HEK293 (cell line): Measurements from ENCODE around the gene VPS36.

ENCODE experiments used
- CTCF ChIA-PET: fragments of 350-600 bp; formaldehyde crosslinking; extraction: SDS; loops from one replicate; lab custom pipeline; 2021; ENCODE audit warnings: antibody characterized with exemption; lab: Yijun Ruan, JAX
- POLR2A ChIA-PET: fragments of 300-600 bp; formaldehyde crosslinking; extraction: SDS; loops from one replicate; lab custom pipeline; 2020; ENCODE audit warnings: antibody characterized with exemption, inconsistent platforms; lab: Yijun Ruan, JAX
- H3K27ac ChIP-seq: fragments of 200-500 bp; sonication (Bioruptor generic); 2 replicates; pipeline ENCODE4 v1.5.1; 2014; ENCODE audit warnings: low read depth, low read length, control low read depth, inconsistent platforms; ENCODE audit errors: extremely low read depth
- H3K36me3 ChIP-seq, 2 experiments: fragments of 200-500 bp in 1 of 2; sonication (Bioruptor generic) in 1 of 2; 1 replicate in 1 of 2; 2 replicates in 1 of 2; pipeline ENCODE4 v1.5.1; 2014 to 2017; ENCODE audit warnings: inconsistent platforms in 2 of 2, low read length in 2 of 2; ENCODE audit not compliant: control insufficient read depth in 2 of 2, insufficient read depth in 1 of 2
- H3K4me1 ChIP-seq: fragments of 200-500 bp; sonication (Bioruptor generic); 2 replicates; pipeline ENCODE4 v1.5.1; 2014; ENCODE audit warnings: mild to moderate bottlenecking, low read length, inconsistent platforms; ENCODE audit not compliant: control insufficient read depth, insufficient read depth
- H3K4me3 ChIP-seq: 2 replicates; pipeline ENCODE4 v1.5.1; 2011; ENCODE audit warnings: low read depth, mild to moderate bottlenecking, control low read depth, low read length, moderate library complexity
- H3K9me3 ChIP-seq: fragments of 200-500 bp; sonication (Bioruptor generic); 2 replicates; pipeline ENCODE4 v1.5.1; 2014; ENCODE audit warnings: low read depth, low read length, inconsistent platforms; ENCODE audit not compliant: control insufficient read depth, insufficient read depth
- BCL6B ChIP-seq: fragments of 450-650 bp; formaldehyde crosslinking; IDR thresholded peaks from 2 replicates; pipeline ENCODE4 v1.5.1; 2017; ENCODE audit warnings: missing biosample characterization, missing genetic modification characterization
- GLI2 ChIP-seq: fragments of 450-650 bp; formaldehyde crosslinking; IDR thresholded peaks from 2 replicates; pipeline ENCODE4; 2017; ENCODE audit warnings: missing biosample characterization, missing genetic modification characterization, low read depth, borderline replicate concordance
- GLIS1 ChIP-seq: fragments of 450-650 bp; formaldehyde crosslinking; IDR thresholded peaks from 2 replicates; pipeline ENCODE4 v1.5.1; 2016; ENCODE audit warnings: missing biosample characterization, missing genetic modification characterization
- HOXD13 ChIP-seq: sonication (generic); formaldehyde crosslinking; IDR thresholded peaks from 2 replicates; pipeline ENCODE4 v1.8.0; 2022; ENCODE audit warnings: missing genetic modification reagents, borderline replicate concordance
- OSR2 ChIP-seq: fragments of 450-650 bp; formaldehyde crosslinking; IDR thresholded peaks from 2 replicates; pipeline ENCODE4 v1.5.1; 2016; ENCODE audit warnings: missing biosample characterization, missing genetic modification characterization
- ZNF140 ChIP-seq: fragments of 450-650 bp; formaldehyde crosslinking; IDR thresholded peaks from 2 replicates; pipeline ENCODE4 v1.5.1; 2016; ENCODE audit warnings: missing biosample characterization, missing genetic modification characterization
- ZNF280C ChIP-seq: fragments of 450-650 bp; formaldehyde crosslinking; IDR thresholded peaks from 2 replicates; pipeline ENCODE4 v1.5.1; 2016; ENCODE audit warnings: missing biosample characterization, missing genetic modification characterization
- ZNF555 ChIP-seq: fragments of 450-650 bp; formaldehyde crosslinking; conservative IDR thresholded peaks from 2 replicates; pipeline ENCODE4 v1.5.1; 2017; ENCODE audit warnings: missing biosample characterization, mild to moderate bottlenecking, missing genetic modification characterization, inconsistent platforms
- ZNF558 ChIP-seq: fragments of 450-650 bp; formaldehyde crosslinking; IDR thresholded peaks from 2 replicates; pipeline ENCODE4 v1.5.1; 2016; ENCODE audit warnings: missing biosample characterization, missing genetic modification characterization
- ZNF621 ChIP-seq: fragments of 450-650 bp; formaldehyde crosslinking; IDR thresholded peaks from 2 replicates; pipeline ENCODE4 v1.5.1; 2017; ENCODE audit warnings: missing biosample characterization, missing genetic modification characterization
- ZNF701 ChIP-seq: fragments of 450-650 bp; formaldehyde crosslinking; IDR thresholded peaks from 2 replicates; pipeline ENCODE4 v1.5.1; 2016; ENCODE audit warnings: missing biosample characterization, missing genetic modification characterization
- ZNF747 ChIP-seq: fragments of 450-650 bp; formaldehyde crosslinking; IDR thresholded peaks from 2 replicates; pipeline ENCODE4 v1.5.1; 2016; ENCODE audit warnings: missing biosample characterization, missing genetic modification characterization
- ZNF791 ChIP-seq: fragments of 450-650 bp; formaldehyde crosslinking; IDR thresholded peaks from 2 replicates; pipeline ENCODE4 v1.5.1; 2016; ENCODE audit warnings: missing biosample characterization, missing genetic modification characterization
- ZSCAN18 ChIP-seq: fragments of 450-650 bp; formaldehyde crosslinking; IDR thresholded peaks from 2 replicates; pipeline ENCODE4 v1.5.1; 2016; ENCODE audit warnings: missing biosample characterization, missing genetic modification characterization
- TF ChIP-seq, protein P1 (sequence below): fragments of 450-650 bp; formaldehyde crosslinking; IDR thresholded peaks from 2 replicates; pipeline ENCODE4; 2016; ENCODE audit warnings: missing biosample characterization, missing genetic modification characterization
- TF ChIP-seq, protein P2 (sequence below): fragments of 450-650 bp; formaldehyde crosslinking; IDR thresholded peaks from 2 replicates; pipeline ENCODE4 v1.5.1; 2017; ENCODE audit warnings: missing biosample characterization, missing genetic modification characterization

Gene VPS36

DNA sequence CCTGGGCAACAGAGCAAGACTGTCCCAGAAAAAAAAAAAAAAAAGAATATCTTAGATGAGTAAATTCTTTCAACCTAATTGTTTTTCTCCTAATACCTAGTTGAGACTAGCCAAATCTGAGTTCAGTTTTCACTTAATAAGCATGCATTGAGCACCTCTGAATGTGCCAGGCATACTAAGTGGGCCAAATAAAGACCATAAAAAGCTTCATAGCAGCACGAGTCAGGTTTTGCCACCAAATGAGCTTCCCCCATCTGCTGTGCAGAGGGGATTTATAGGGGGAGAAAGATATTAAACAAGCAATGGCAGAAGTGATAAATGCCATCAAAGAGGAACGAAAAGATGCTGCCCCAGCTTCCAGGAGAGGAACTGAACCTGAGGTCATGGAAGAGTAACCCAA lies 55.8 kb downstream of the VPS36 start (continued):
- TF ChIP-seq, protein P1, sequence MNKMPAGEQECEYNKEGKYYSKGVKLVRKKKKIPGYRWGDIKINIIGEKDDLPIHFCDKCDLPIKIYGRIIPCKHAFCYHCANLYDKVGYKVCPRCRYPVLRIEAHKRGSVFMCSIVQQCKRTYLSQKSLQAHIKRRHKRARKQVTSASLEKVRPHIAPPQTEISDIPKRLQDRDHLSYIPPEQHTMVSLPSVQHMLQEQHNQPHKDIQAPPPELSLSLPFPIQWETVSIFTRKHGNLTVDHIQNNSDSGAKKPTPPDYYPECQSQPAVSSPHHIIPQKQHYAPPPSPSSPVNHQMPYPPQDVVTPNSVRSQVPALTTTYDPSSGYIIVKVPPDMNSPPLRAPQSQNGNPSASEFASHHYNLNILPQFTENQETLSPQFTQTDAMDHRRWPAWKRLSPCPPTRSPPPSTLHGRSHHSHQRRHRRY (tag by site-specific recombination), result no peak
- TF ChIP-seq GLI2 (tag by site-specific recombination), result no peak
- TF ChIP-seq ZNF555, result no peak
- TF ChIP-seq, protein P2, sequence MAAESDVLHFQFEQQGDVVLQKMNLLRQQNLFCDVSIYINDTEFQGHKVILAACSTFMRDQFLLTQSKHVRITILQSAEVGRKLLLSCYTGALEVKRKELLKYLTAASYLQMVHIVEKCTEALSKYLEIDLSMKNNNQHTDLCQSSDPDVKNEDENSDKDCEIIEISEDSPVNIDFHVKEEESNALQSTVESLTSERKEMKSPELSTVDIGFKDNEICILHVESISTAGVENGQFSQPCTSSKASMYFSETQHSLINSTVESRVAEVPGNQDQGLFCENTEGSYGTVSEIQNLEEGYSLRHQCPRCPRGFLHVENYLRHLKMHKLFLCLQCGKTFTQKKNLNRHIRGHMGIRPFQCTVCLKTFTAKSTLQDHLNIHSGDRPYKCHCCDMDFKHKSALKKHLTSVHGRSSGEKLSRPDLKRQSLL (tag by site-specific recombination), result no peak
- TF ChIP-seq ZNF791 (tag by site-specific recombination), result no peak

- ChIA-PET CTCF (no interaction called here), POLR2A (no interaction called here)
- no peaks in the 10 kb centered on the region for H3K9me3 ChIP-seq
- no peaks in the 10 kb centered on the region for H3K36me3 ChIP-seq
- no peak overlapping the region for H3K27ac ChIP-seq
- no peak overlapping the region for H3K4me3 ChIP-seq
- TF ChIP-seq GLIS1 (tag by site-specific recombination) (peak; percentile 27; the same call in 1 of the 2 replicates), HOXD13 (CRISPR knock-in tag) (no peak)
- H3K4me1 ChIP-seq, result no peaks in the 10 kb centered on the region
Observed at GRCh38 chr13:52393572-52394357, 56.7 kb downstream of the VPS36 start.

DNA sequence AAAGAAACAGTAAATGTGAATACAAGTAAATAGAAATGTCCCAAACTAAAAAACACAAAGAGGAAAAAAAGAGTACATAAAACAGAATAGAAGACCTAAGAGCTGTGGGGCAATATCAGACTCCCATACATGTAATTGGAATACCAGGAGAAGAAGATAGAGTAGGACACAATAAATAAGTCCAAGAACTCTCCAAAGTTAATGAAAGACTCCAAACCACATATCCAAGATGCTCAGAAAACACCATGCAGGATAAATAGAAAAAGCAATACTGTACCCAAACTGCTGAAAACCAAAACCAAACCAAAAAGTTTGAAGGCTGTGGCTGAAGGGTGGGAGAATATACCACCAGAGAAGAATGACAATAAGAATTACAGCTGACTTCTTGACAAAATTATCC lies 62.7 kb downstream of the VPS36 start:
- Histone ChIP-seq H3K4me3 (no peak overlapping the region), H3K27ac (no peak overlapping the region), H3K36me3 (no peaks in the 10 kb centered on the region), H3K9me3 (no peaks in the 10 kb centered on the region), H3K4me1 (no peaks in the 10 kb centered on the region)
- TF ChIP-seq ZNF558 (tag by site-specific recombination) (peak; percentile 98), ZNF747 (tag by site-specific recombination) (no peak), ZNF280C (tag by site-specific recombination) (no peak), ZNF701 (tag by site-specific recombination) (no peak)
- CTCF ChIA-PET, result no interaction called here
- POLR2A ChIA-PET, result no interaction called here

- H3K9me3 ChIP-seq, result no peaks in the 10 kb centered on the region
- no peak overlapping the region for H3K4me3 ChIP-seq
- no peak overlapping the region for H3K27ac ChIP-seq
- ChIA-PET POLR2A (no interaction called here), CTCF (interaction anchor here (1.2 kb wide), 1 partner anchor 17 kb away, joined by 3 read pairs; no protein-coding TSS in a partner anchor)
- no peak for TF ChIP-seq ZSCAN18
- no peak for TF ChIP-seq ZNF701 (tag by site-specific recombination)
- no peak for TF ChIP-seq BCL6B (tag by site-specific recombination)
- no peak for TF ChIP-seq OSR2 (tag by site-specific recombination)
- TF ChIP-seq ZNF621 (tag by site-specific recombination), result no peak
- TF ChIP-seq ZNF140, result no peak
- H3K4me1 ChIP-seq, result no peaks in the 10 kb centered on the region
- no peaks in the 10 kb centered on the region for H3K36me3 ChIP-seq
Observed at GRCh38 chr13:52385870-52386269, 64.6 kb downstream of the VPS36 start.
